HUES64 (cell line): ENCODE measurements around the gene BAG5.

Source experiments
- H3K27ac ChIP-seq: 2 replicates; pipeline ENCODE4 v1.7.0; 2013; ENCODE audit warnings: low read depth, low read length, inconsistent platforms
- H3K27me3 ChIP-seq: 2 replicates; pipeline ENCODE4 v1.6.1; 2013; ENCODE audit warnings: mild to moderate bottlenecking, low read length; ENCODE audit not compliant: insufficient read depth
- H3K36me3 ChIP-seq: 2 replicates; pipeline ENCODE4 v1.6.1; 2013; ENCODE audit warnings: mild to moderate bottlenecking, low read length; ENCODE audit not compliant: insufficient read depth
- H3K4me1 ChIP-seq: 2 replicates; pipeline ENCODE4 v1.6.1; 2013; ENCODE audit warnings: mild to moderate bottlenecking, low read length, moderate library complexity; ENCODE audit not compliant: insufficient read depth
- H3K4me3 ChIP-seq: 2 replicates; pipeline ENCODE4 v1.5.1; 2013; ENCODE audit warnings: mild to moderate bottlenecking, low read length, moderate library complexity
- H3K9ac ChIP-seq: 2 replicates; pipeline ENCODE4 v1.6.1; 2013; ENCODE audit warnings: mild to moderate bottlenecking, low read depth, low read length
- H3K9me3 ChIP-seq: 2 replicates; pipeline ENCODE4 v1.6.1; 2013; ENCODE audit warnings: low read depth, low read length; ENCODE audit not compliant: insufficient read depth
- WGBS: fragments of 150-250, 120-280 bp; methylation state at CpG from one replicate; pipeline ENCODE4 v1.1.7; 2013; ENCODE audit warnings: missing lambda C conversion rate; 5-methylcytosine and 5-hydroxymethylcytosine counted together

Gene BAG5

DNA sequence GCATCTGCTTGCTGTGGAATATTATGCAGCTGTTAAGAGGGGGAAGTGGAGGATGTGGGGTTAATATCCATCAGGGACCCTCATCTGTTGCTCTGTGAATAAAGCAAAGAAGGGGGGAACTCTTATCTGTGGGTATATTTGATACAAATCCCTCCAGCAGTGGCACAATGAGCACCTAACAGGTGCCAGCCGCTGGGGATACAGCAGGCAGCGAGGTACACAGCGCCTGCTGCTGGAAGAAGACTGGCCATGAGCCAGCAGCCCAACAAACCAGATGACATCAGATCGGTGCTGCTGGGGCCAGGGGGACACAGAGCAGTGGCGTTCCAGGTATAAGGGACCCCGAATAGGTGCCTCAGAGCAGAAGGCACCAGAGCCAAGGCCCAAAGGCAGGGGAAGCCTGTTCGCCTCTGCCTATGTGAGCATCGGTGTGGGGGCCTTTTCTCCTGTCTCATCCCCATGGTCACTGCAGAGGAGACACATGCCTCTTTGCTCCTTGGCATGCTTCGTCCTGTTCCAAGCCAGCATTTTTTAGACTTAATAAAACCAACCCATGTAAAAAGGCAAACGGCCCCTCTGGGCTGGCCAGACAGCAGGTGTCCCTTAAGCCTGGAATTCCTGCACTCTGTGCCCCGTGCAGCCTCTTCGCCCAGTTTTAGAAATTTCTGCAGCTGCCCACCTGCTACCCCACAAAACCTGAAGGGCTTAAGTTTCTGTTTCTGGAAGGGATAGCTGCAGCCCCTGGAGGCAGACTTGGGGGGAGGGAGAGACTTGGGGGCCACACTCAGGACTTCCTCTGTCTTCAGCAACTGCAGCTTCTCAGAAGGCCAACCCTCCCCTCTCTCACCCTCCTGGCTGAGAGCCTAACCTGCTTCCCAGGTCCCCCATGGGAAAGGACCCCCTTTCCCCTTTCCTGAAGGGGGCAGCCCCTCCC lies 38.2 kb downstream of the BAG5 start:
- WGBS, result 78% methylated on average over 12 of the region's 12 CpGs
- H3K9me3 ChIP-seq, result no peaks in the 10 kb centered on the region
- peaks cover 21% of the 10 kb centered on the region for H3K27me3 ChIP-seq
- no peak overlapping the region for H3K27ac ChIP-seq
- H3K36me3 ChIP-seq, result peaks cover 14% of the 10 kb centered on the region
- H3K9ac ChIP-seq, result no peak overlapping the region
- H3K4me3 ChIP-seq, result no peak overlapping the region
- H3K4me1 ChIP-seq, result peaks cover 5% of the 10 kb centered on the region

DNA sequence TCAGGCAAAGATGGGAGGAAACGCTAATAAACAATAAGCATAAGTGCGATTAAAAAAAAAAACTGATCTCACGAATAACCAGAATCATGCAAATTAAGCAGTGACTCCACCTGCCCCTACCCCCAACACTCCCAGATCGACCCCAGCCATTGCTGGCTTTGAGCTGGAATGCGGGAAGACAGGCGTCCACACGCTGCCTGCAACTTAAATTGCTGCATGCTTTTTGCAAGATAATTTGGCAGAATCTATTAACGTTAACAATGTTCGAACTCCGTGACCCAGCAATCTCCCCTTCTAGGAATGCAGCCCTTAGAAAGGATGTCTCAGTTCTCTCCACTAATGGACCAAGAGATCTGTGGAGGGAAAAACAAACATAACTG lies 38.9 kb downstream of the BAG5 start:
- no peaks in the 10 kb centered on the region for H3K9me3 ChIP-seq
- H3K36me3 ChIP-seq, result peaks cover 16% of the 10 kb centered on the region
- H3K9ac ChIP-seq, result peak overlapping the region; percentile 59
- peaks cover 21% of the 10 kb centered on the region for H3K27me3 ChIP-seq
- H3K4me1 ChIP-seq, result peaks cover 5% of the 10 kb centered on the region
- H3K27ac ChIP-seq, result no peak overlapping the region
- H3K4me3 ChIP-seq, result peak overlapping the region; percentile 70
- 31% methylated on average over 10 of the region's 10 CpGs for WGBS

- Histone ChIP-seq H3K4me1 (peaks cover 5% of the 10 kb centered on the region), H3K4me3 (peak within 1 kb of the TSS; percentile 70), H3K36me3 (peaks cover 16% of the 10 kb centered on the region), H3K9ac (peak within 1 kb of the TSS; percentile 69), H3K27me3 (peaks cover 21% of the 10 kb centered on the region), H3K9me3 (no peaks in the 10 kb centered on the region), H3K27ac (peak within 1 kb of the TSS; percentile 55; the same call in 1 of the 2 replicates)
- WGBS, result under 1% methylated on average over 107 of the region's 107 CpGs
These were observed 39.5 kb downstream of the BAG5 start, which contains the start of gene CKB for GRCh38 chr14:103522649-103523574. Gene CKB (minus strand): TSS chr14:103522830. CDS start chr14:103522493, 337 bp downstream.

GRCh38 chr14:103521951-103522563 lies 40.4 kb downstream of the BAG5 start:
- WGBS, result under 1% methylated on average over 74 of the region's 74 CpGs
- Histone ChIP-seq H3K27ac (peak overlapping the region; percentile 50; the same call in 1 of the 2 replicates), H3K9ac (peak overlapping the region; percentile 69)

DNA sequence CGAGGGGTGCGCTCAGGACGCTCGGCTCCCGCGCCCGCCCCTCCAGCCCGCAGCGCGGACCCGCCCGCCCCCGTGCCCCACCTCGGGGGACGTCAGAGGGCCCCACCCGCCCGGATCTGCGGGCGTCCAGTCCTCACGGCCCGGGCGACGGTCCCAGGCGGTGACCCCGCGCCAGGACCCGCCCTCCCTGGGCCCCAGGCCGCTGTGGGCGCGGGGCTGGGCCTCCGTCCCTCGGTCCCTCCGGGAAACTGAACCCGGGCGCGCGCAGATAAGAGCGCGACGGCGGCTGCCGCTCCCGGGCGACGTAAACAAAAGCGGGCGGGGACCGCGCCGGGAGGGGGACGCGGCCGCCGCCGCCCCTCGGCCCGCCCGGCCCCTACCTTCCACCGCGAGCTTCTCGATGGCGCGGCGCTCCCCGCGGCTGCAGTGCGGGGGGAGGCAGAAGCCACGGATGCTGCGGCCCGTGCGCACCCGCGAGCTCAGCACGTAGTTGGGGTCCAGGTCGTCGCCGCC lies 41.0 kb downstream of the BAG5 start:
- under 1% methylated on average over 77 of the region's 77 CpGs for WGBS
- Histone ChIP-seq H3K27me3 (peaks cover 21% of the 10 kb centered on the region), H3K4me1 (peaks cover 5% of the 10 kb centered on the region), H3K36me3 (peaks cover 16% of the 10 kb centered on the region), H3K9me3 (no peaks in the 10 kb centered on the region), H3K27ac (peak overlapping the region; percentile 55; the same call in 1 of the 2 replicates), H3K9ac (peak overlapping the region; percentile 54), H3K4me3 (peak overlapping the region; percentile 70)

More at GRCh38 chr14:103521951-103522563, 40.4 kb downstream of the BAG5 start:
- Histone ChIP-seq H3K4me1 (peaks cover 5% of the 10 kb centered on the region), H3K36me3 (peaks cover 16% of the 10 kb centered on the region), H3K4me3 (peak overlapping the region; percentile 70), H3K9me3 (no peaks in the 10 kb centered on the region), H3K27me3 (peaks cover 21% of the 10 kb centered on the region)

DNA sequence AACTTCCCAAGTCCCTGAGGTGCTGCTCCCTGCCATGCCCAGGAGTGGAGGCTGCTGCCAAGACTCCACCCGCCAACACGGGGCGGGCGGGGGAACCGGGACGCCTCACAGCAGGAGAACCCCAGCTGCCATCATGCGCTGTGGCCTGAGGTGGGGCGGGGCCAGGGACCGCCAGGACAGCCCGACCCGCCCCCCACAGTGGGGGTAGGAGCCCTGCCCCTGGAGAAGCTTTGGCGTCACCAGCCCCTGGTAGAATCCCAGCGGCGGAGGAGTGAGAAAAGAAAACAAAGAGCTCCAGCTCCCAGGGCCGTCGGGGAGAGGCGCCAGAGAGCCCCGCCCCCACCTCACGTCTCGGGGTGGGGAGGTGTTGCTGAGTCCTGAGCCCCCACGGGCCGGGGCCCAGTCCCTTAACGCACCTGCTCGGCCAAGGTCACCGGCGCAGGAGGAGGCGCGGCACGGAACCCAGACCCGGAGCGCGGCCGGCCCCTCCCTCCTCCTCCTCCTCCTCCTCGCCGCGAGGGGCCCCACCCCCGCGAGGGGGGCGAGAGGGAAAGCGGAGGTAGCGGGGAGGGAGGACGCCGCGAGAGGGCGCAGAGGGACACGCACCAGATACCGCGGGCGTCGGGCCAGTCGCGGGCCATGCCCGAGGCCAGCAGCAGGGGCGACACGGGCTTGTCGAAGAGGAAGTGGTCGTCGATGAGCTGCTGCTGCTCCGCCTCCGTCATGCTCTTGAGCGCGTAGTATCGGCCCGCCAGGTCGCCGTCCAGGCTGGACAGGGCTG lies 41.6 kb downstream of the BAG5 start:
- H3K4me1 ChIP-seq, result peaks cover 5% of the 10 kb centered on the region
- H3K9ac ChIP-seq, result peak overlapping the region; percentile 43; the same call in 1 of the 2 replicates

DNA sequence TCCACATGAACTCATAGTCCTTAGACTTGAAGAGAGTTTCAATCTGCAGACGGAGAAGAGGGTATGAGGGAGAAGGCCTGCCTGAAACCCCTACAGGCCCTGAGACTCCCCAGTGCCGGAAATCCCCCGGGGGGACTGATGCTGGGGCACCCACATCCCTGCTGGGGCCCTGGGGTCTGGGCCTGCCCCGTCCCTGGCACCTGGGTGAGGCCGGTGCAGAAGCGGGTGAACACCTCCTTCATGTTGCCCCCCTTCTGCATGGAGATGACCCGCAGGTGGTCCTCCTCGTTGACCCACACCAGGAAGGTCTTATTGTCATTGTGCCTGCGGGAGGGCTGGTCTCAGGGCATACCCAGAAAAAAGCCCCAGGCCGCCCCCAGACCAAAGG lies 42.2 kb downstream of the BAG5 start:
- Histone ChIP-seq H3K27ac (peak overlapping the region; percentile 55; the same call in 1 of the 2 replicates), H3K4me3 (peak overlapping the region; percentile 70; the same call in 1 of the 2 replicates), H3K27me3 (peaks cover 21% of the 10 kb centered on the region), H3K9me3 (no peaks in the 10 kb centered on the region), H3K36me3 (peaks cover 16% of the 10 kb centered on the region), H3K4me1 (peaks cover 5% of the 10 kb centered on the region), H3K9ac (no peak overlapping the region)
- WGBS, result 85% methylated on average over 10 of the region's 10 CpGs

More for the DNA sequence above, 41.6 kb downstream of the BAG5 start:
- H3K9me3 ChIP-seq, result no peaks in the 10 kb centered on the region
- peaks cover 21% of the 10 kb centered on the region for H3K27me3 ChIP-seq
- 5% methylated on average over 55 of the region's 66 CpGs for WGBS
- H3K27ac ChIP-seq, result peak overlapping the region; percentile 55; the same call in 1 of the 2 replicates
- peak overlapping the region; percentile 70 for H3K4me3 ChIP-seq
- H3K36me3 ChIP-seq, result peaks cover 16% of the 10 kb centered on the region

GRCh38 chr14:103519837-103520212 lies 42.6 kb downstream of the BAG5 start:
- no peak overlapping the region for H3K4me3 ChIP-seq
- H3K9ac ChIP-seq, result no peak overlapping the region
- WGBS, result 92% methylated on average over 22 of the region's 22 CpGs
- H3K27me3 ChIP-seq, result peaks cover 21% of the 10 kb centered on the region
- H3K27ac ChIP-seq, result peak overlapping the region; percentile 1; the same call in 1 of the 2 replicates
- H3K36me3 ChIP-seq, result peaks cover 16% of the 10 kb centered on the region
- peaks cover 5% of the 10 kb centered on the region for H3K4me1 ChIP-seq
- H3K9me3 ChIP-seq, result no peaks in the 10 kb centered on the region

- H3K4me3 ChIP-seq, result no peak overlapping the region
- H3K36me3 ChIP-seq, result peaks cover 16% of the 10 kb centered on the region
- peak overlapping the region; percentile 17; the same call in 1 of the 2 replicates for H3K27ac ChIP-seq
- no peaks in the 10 kb centered on the region for H3K9me3 ChIP-seq
- H3K4me1 ChIP-seq, result peaks cover 5% of the 10 kb centered on the region
- no peak overlapping the region for H3K9ac ChIP-seq
- peaks cover 15% of the 10 kb centered on the region for H3K27me3 ChIP-seq
- WGBS, result 81% methylated on average over 13 of the region's 13 CpGs
These were observed 43.2 kb downstream of the BAG5 start for GRCh38 chr14:103519043-103519836.
